AG10803 (cell line): ENCODE results near the gene PCSK6.

Source experiments
- DNase-seq: peaks from one replicate; pipeline ENCODE4 v3.0.0; 2010; ENCODE audit warnings: low read depth
- H3K4me3 ChIP-seq: 2 replicates; pipeline ENCODE4 v1.5.1; 2011; ENCODE audit warnings: mild to moderate bottlenecking, low read length, control low read depth
- TF ChIP-seq, protein P1 (sequence below): conservative IDR thresholded peaks from 2 replicates; pipeline ENCODE4 v1.5.1; 2011; ENCODE audit warnings: mild to moderate bottlenecking, low read length, control low read depth, inconsistent platforms

PCSK6 gene

DNA sequence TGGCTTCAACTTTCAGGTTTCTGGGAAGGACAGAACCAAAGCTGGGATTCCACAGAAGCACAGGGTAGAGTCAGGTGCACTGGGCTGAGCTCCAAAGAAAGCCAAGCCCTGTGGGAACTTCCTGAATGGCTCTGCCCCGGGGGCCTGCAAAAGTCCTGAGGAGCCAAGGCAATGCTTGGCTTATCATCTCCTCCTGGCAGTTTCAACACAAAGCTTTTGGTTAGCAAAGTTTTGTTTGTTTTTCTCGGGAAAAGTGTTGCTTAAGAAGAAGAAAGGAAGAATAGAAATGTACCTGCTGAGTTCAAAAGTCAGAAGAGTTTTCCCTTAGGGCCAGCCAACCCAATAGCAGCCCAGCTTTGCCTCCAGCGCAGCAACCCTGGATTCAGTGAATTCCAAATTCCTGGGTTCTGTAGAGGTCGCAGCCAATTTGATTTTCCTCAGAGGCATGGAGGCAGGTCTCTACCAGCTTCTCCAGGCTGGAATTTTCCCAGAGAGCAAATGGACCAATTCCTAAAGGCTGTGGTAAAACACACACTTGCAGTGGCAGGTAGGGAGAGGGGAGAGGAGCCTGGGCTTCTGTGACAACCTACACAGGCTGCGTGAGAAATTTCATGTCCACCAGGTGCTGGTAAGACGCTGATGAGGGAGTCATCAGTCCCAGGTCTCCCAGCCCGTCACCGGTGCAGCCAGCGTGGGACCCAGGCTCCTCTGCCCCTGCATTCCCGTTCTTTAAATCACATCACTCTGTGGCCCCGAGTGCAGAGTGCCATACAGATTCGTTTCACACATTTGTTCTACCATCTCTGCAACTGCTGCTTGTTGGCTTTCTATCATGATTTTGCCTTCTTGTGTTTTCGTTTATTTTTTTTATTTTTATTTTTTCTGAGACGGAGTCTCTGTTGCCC is 140.2 kb downstream of the PCSK6 start:
- TF ChIP-seq, protein P1, sequence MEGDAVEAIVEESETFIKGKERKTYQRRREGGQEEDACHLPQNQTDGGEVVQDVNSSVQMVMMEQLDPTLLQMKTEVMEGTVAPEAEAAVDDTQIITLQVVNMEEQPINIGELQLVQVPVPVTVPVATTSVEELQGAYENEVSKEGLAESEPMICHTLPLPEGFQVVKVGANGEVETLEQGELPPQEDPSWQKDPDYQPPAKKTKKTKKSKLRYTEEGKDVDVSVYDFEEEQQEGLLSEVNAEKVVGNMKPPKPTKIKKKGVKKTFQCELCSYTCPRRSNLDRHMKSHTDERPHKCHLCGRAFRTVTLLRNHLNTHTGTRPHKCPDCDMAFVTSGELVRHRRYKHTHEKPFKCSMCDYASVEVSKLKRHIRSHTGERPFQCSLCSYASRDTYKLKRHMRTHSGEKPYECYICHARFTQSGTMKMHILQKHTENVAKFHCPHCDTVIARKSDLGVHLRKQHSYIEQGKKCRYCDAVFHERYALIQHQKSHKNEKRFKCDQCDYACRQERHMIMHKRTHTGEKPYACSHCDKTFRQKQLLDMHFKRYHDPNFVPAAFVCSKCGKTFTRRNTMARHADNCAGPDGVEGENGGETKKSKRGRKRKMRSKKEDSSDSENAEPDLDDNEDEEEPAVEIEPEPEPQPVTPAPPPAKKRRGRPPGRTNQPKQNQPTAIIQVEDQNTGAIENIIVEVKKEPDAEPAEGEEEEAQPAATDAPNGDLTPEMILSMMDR, result no peak
- DNase-seq, result no peak

DNA sequence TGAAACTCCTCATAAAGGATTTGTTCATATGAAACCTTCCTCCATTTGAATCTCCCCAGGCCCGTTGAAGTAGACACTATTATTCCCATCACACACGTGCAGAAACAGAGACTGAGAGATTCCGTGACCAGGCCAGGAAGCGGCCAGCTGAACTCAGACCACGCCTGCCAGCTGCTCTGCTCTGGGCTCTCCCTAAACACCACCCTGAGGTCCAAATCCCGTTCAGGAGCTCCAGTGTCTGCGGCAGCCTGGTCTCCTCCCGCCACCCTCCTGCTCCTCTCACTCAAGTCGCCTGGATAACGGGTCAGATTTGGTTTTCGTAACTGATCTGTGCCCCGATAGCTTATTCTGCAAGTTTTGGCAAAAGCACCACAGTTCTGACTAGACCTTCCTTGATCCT is 140.9 kb downstream of the PCSK6 start:
- no peak for DNase-seq
- TF ChIP-seq, protein P1, result no peak
- no peak overlapping the region for H3K4me3 ChIP-seq

More for the DNA sequence above, 140.2 kb downstream of the PCSK6 start:
- H3K4me3 ChIP-seq, result no peak overlapping the region

DNA sequence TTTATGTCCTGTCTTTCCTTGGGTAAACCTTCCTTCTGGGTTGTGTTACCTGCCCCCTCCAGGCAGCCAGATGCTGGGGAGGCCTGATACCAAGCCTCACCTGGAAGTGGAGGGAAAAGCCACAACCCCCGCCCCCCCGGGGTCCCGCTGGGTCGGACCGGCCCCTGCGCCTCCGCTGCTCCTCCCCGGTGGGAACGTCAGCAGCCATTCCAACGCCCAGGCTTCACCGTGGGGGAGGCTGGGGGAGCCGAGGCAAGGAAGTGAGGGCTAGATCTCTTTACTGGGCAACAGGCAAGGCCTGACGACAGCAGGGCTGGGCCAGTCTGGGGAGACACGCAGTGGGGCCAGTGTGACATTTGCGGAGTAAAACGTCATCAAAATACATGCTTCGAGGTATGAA is 141.5 kb downstream of the PCSK6 start:
- DNase-seq, result no peak
- TF ChIP-seq, protein P1, result no peak
- H3K4me3 ChIP-seq, result no peak overlapping the region

DNA sequence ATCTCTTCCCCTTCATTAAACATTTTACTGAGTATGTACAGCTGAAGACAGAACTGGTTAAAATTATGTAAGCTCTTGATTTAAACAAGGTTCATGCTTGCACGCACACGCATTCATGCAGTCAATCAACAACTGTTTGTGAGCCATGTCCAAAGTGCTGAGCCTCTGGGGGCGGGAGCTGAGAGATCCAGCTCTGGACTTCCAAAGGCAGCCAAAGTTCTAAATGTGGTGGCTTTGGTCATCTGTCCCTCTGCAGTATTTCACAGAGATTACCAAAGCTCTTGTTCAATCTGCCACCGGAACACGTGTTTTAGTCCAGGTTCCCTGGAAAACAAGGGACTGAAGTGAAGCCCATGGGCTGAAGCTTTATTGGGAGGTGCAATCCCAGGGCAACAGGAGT is 142.1 kb downstream of the PCSK6 start:
- DNase-seq, result no peak
- H3K4me3 ChIP-seq, result no peak overlapping the region
- TF ChIP-seq, protein P1, result no peak

DNA sequence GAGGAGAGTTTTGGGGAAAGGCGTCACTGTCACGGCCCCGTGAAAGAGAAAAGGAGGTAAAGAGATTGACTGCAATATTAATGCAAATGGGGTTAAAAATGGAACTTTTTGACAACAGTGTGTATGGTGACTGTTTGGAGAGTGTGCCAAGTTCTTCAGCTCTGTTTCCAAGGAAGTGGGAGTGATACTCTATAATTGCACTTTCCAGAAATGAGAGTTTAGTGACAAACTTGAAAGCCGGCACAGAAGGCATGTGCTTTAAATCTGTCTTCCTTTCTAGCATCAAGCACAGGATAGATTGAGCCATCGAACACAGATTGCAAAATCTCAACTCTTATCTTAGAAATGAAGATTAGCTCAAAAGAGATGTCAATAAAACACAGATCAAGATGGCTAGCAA is 142.6 kb downstream of the PCSK6 start:
- no peak overlapping the region for H3K4me3 ChIP-seq
- TF ChIP-seq, protein P1, result no peak
- DNase-seq, result no peak

DNA sequence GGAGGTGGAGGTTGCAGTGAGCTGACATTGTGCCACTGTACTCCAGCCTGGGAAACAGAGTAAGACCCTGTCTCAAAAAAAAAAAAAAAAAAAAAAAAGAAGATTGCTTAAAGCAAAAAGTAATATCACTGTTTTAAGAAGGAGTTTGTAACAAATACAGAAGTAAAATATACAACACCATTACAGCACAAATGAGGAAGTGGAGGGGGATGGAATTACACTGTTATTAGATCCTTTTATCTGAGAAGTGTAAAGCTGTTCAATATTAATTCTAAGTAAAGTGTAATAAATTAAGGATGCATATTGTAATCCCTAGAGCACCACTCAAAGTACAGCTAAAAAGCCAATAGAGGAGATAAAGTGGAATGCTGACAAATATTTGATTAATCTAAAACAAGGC is 147.5 kb downstream of the PCSK6 start:
- DNase-seq, result no peak
- TF ChIP-seq, protein P1, result no peak
- H3K4me3 ChIP-seq, result no peak overlapping the region

DNA sequence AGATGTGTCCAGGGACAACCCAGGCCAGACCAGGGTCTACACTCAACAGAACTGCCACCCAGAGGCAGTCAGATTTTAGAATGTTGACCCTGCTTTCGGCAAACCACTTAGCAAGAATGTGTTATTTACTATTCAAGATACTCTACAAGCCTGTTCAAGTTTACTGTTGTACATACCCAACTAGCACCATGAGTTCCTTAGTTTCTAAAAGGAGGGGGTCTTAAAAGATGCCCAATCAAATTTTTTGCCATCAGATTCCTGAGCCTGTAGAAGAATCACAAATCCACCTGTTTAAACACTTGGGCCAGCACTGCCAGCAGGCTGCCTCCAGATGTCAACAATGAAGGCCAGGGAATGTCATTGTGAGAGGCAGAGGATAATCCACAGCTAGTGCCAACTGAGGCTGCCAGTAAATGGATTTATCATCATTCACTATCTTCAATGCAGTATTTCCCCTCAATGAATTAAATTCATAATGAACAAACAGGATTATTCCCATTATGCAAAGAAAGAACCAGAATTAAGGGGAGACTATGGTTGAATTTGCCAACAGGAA is 150.9 kb downstream of the PCSK6 start:
- H3K4me3 ChIP-seq, result no peak overlapping the region
- DNase-seq, result no peak
- TF ChIP-seq, protein P1, result no peak
